ENCODE measurements around the gene RECK. TPM values are rescaled to one million over a fixed set of nuclear protein-coding genes. Genes with fewer than 3 reads are reported as not detected.

The RECK gene
- total and polyA plus RNA-seq, 2 donors (not counting 1 experiment from before 2014, with no cell fraction given): 98.4 to 212 TPM

DNA sequence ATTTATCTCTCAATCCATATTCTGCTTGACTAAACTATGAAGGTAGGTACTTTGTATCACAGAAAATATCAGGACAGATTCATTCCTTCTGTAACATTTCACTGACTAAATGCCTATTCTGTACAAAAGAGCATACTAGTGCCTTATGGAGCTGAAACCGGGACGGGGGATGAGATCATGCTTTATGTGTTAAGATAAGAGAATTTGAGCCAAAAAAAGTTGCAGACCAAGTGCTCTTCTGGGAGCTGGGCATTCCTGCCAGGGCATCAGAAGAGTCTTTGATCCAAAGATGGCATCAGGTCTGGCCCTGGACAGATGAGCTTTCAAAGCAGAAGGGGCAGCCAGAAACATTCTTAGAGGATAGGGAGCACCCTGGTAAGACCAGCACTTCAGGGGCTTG is 72.4 kb downstream of the RECK start:
- Histone ChIP-seq H3K9ac (ENCODE audit: insufficient read depth, low read length) (no peak overlapping the region), H3K27ac (ENCODE audit: insufficient read depth, low read length) (no peak overlapping the region), H3K4me2 (ENCODE audit: extremely low read depth, insufficient read depth, low read length) (no peak overlapping the region), H3K4me1 (ENCODE audit: control insufficient read depth, extremely low read depth, insufficient read depth, low read length) (no peaks in the 10 kb centered on the region), H3K4me3 (replicated peaks in 1 of 4; ENCODE audit: control extremely low read depth in 1 of 4, insufficient read depth in 1 of 4, low read depth in 3 of 4, low read length in 4 of 4) (no peak overlapping the region), H3K9me3 (ENCODE audit: control insufficient read depth, insufficient read depth, low read depth, low read length) (no peaks in the 10 kb centered on the region), H3K36me3 (ENCODE audit: control insufficient read depth, insufficient read depth, low read length) (peaks cover 3% of the 10 kb centered on the region), H2AFZ (ENCODE audit: low read length) (no peak overlapping the region), H3K27me3 (ENCODE audit: control insufficient read depth, insufficient read depth, low read length) (no peaks in the 10 kb centered on the region), H3K79me2 (ENCODE audit: control insufficient read depth, insufficient read depth, low read length) (no peaks in the 10 kb centered on the region), H4K20me1 (ENCODE audit: control insufficient read depth, extremely low read depth, insufficient read depth, low read length) (no peaks in the 10 kb centered on the region)
- TF ChIP-seq CTCF (conservative IDR thresholded peaks at IDR 0.05 in 1 of 2, IDR thresholded peaks at IDR 0.05 in 1 of 2; ENCODE audit: low read depth in 1 of 2, low read length in 2 of 2) (no peak), EZH2 (IDR thresholded peaks at IDR 0.05; ENCODE audit: low read length, missing control alignments) (no peak)
- no peak for DNase-seq (ENCODE audit: low read depth in 2 of 2)

- H3K27ac ChIP-seq (ENCODE audit: insufficient read depth, low read length): no peak overlapping the region
- H3K79me2 ChIP-seq (ENCODE audit: control insufficient read depth, insufficient read depth, low read length): no peaks in the 10 kb centered on the region
- peaks cover 3% of the 10 kb centered on the region for H3K36me3 ChIP-seq (ENCODE audit: control insufficient read depth, insufficient read depth, low read length)
- H3K4me1 ChIP-seq (ENCODE audit: control insufficient read depth, extremely low read depth, insufficient read depth, low read length): no peaks in the 10 kb centered on the region
- no peak overlapping the region for H2AFZ ChIP-seq (ENCODE audit: low read length)
- no peak overlapping the region for H3K4me2 ChIP-seq (ENCODE audit: extremely low read depth, insufficient read depth, low read length)
- DNase-seq (ENCODE audit: low read depth in 2 of 2): peak in 1 of 2 donors; percentile 14
- no peaks in the 10 kb centered on the region for H3K27me3 ChIP-seq (ENCODE audit: control insufficient read depth, insufficient read depth, low read length)
- H3K9me3 ChIP-seq (ENCODE audit: control insufficient read depth, insufficient read depth, low read depth, low read length): no peaks in the 10 kb centered on the region
- no peak overlapping the region for H3K9ac ChIP-seq (ENCODE audit: insufficient read depth, low read length)
- H3K4me3 ChIP-seq (replicated peaks in 1 of 4; ENCODE audit: control extremely low read depth in 1 of 4, insufficient read depth in 1 of 4, low read depth in 3 of 4, low read length in 4 of 4): no peak overlapping the region
- no peaks in the 10 kb centered on the region for H4K20me1 ChIP-seq (ENCODE audit: control insufficient read depth, extremely low read depth, insufficient read depth, low read length)
- TF ChIP-seq EZH2 (IDR thresholded peaks at IDR 0.05; ENCODE audit: low read length, missing control alignments) (no peak), CTCF (conservative IDR thresholded peaks at IDR 0.05 in 1 of 2, IDR thresholded peaks at IDR 0.05 in 1 of 2; ENCODE audit: low read depth in 1 of 2, low read length in 2 of 2) (peak in 1 of 2 donors; percentile 36)
Measured at GRCh38 chr9:36110434-36110833, 73.7 kb downstream of the RECK start.

DNA sequence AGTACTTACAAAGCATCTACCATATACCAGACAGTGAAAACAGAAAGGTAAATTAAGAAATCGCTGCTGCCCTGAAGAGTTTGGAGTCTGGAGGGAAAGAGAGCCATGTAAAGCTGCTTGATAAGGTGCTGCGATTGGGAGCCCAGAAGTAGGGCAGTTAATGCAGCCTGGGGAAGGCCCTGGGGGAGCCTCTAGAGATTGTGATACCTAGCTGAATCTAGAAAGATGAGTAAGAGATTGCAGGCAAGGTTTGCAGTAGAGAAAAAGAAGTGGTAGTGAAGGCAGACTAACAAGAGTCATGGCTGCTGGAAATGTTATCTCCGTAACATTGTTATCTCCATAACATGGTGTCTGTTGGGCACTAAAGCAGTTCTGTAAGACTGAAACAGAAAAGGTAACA is 75.8 kb downstream of the RECK start:
- H4K20me1 ChIP-seq (ENCODE audit: control insufficient read depth, extremely low read depth, insufficient read depth, low read length): no peaks in the 10 kb centered on the region
- DNase-seq (ENCODE audit: low read depth in 2 of 2): no peak
- H3K4me3 ChIP-seq (replicated peaks in 1 of 4; ENCODE audit: control extremely low read depth in 1 of 4, insufficient read depth in 1 of 4, low read depth in 3 of 4, low read length in 4 of 4): no peak overlapping the region
- H2AFZ ChIP-seq (ENCODE audit: low read length): no peak overlapping the region
- H3K27me3 ChIP-seq (ENCODE audit: control insufficient read depth, insufficient read depth, low read length): no peaks in the 10 kb centered on the region
- TF ChIP-seq CTCF (conservative IDR thresholded peaks at IDR 0.05 in 1 of 2, IDR thresholded peaks at IDR 0.05 in 1 of 2; ENCODE audit: low read depth in 1 of 2, low read length in 2 of 2): no peak
- no peak for TF ChIP-seq EZH2 (IDR thresholded peaks at IDR 0.05; ENCODE audit: low read length, missing control alignments)
- H3K79me2 ChIP-seq (ENCODE audit: control insufficient read depth, insufficient read depth, low read length): no peaks in the 10 kb centered on the region
- peaks cover 10% of the 10 kb centered on the region for H3K36me3 ChIP-seq (ENCODE audit: control insufficient read depth, insufficient read depth, low read length)
- H3K27ac ChIP-seq (ENCODE audit: insufficient read depth, low read length): no peak overlapping the region
- H3K9me3 ChIP-seq (ENCODE audit: control insufficient read depth, insufficient read depth, low read depth, low read length): no peaks in the 10 kb centered on the region
- no peak overlapping the region for H3K9ac ChIP-seq (ENCODE audit: insufficient read depth, low read length)
- no peaks in the 10 kb centered on the region for H3K4me1 ChIP-seq (ENCODE audit: control insufficient read depth, extremely low read depth, insufficient read depth, low read length)
- no peak overlapping the region for H3K4me2 ChIP-seq (ENCODE audit: extremely low read depth, insufficient read depth, low read length)
